Parathyroid adenoma (tissue), 2 donors: ENCODE measurements around the gene ASB5.

Experiments used
- H2AFZ ChIP-seq: fragments of 300-600 bp; sonication (generic); one replicate; pipeline ENCODE4 v1.7.0; 2017; ENCODE audit warnings: antibody characterized with exemption, mild to moderate bottlenecking
- H3K27ac ChIP-seq: fragments of 300-600 bp; sonication (generic); one replicate; pipeline ENCODE4 v1.7.0; 2017
- H3K27me3 ChIP-seq: fragments of 300-600 bp; sonication (generic); one replicate; pipeline ENCODE4 v1.7.0; 2017; ENCODE audit warnings: low read length; ENCODE audit not compliant: control insufficient read depth, insufficient read depth
- H3K36me3 ChIP-seq: fragments of 300-600 bp; sonication (generic); one replicate; pipeline ENCODE4 v1.7.0; 2017; ENCODE audit warnings: low read length; ENCODE audit not compliant: control insufficient read depth, insufficient read depth
- H3K4me1 ChIP-seq: fragments of 300-600 bp; sonication (generic); one replicate; pipeline ENCODE4 v1.7.0; 2017; ENCODE audit warnings: control low read depth
- H3K4me2 ChIP-seq: fragments of 300-600 bp; sonication (generic); one replicate; pipeline ENCODE4 v1.7.0; 2017; ENCODE audit warnings: low read length
- H3K4me3 ChIP-seq: fragments of 300-600 bp; sonication (generic); one replicate; pipeline ENCODE4 v1.7.0; 2017; ENCODE audit warnings: low read depth, low read length
- H3K79me2 ChIP-seq: fragments of 300-600 bp; sonication (generic); one replicate; pipeline ENCODE4 v1.7.0; 2017; ENCODE audit warnings: control low read depth
- H3K9ac ChIP-seq: fragments of 300-600 bp; sonication (generic); one replicate; pipeline ENCODE4 v1.7.0; 2017; ENCODE audit warnings: mild to moderate bottlenecking
- H3K9me3 ChIP-seq: fragments of 300-600 bp; sonication (generic); one replicate; pipeline ENCODE4 v1.7.0; 2017; ENCODE audit warnings: low read length; ENCODE audit not compliant: control insufficient read depth
- CTCF ChIP-seq: fragments of 300-600 bp; sonication (generic); IDR thresholded peaks from one replicate; pipeline ENCODE4 v1.7.0; 2017; ENCODE audit warnings: antibody characterized with exemption, mild to moderate bottlenecking
- donor health status: primary hyperparathyroidism.

ASB5 gene

GRCh38 chr4:176268963-176269362, at the start of gene ASB5:
TSS of gene ASB5 (minus strand) at chr4:176269222. CDS start at chr4:176269108, 114 bp downstream.
- Histone ChIP-seq H2AFZ (no peak within 1 kb of the TSS), H3K36me3 (no peaks in the 10 kb centered on the region), H3K27ac (no peak within 1 kb of the TSS), H3K4me3 (no peak within 1 kb of the TSS), H3K9me3 (no peaks in the 10 kb centered on the region), H3K9ac (no peak within 1 kb of the TSS), H3K4me1 (no peaks in the 10 kb centered on the region), H3K27me3 (no peaks in the 10 kb centered on the region), H3K79me2 (no peaks in the 10 kb centered on the region), H3K4me2 (no peak within 1 kb of the TSS)
- no peak for TF ChIP-seq CTCF

- H3K27ac ChIP-seq: no peak overlapping the region
- no peaks in the 10 kb centered on the region for H3K36me3 ChIP-seq
- H3K9me3 ChIP-seq: no peaks in the 10 kb centered on the region
- H3K4me2 ChIP-seq: no peak overlapping the region
- H3K27me3 ChIP-seq: no peaks in the 10 kb centered on the region
- H3K4me1 ChIP-seq: no peaks in the 10 kb centered on the region
- no peak overlapping the region for H3K4me3 ChIP-seq
- TF ChIP-seq CTCF: no peak
- no peak overlapping the region for H3K9ac ChIP-seq
- H2AFZ ChIP-seq: no peak overlapping the region
- no peaks in the 10 kb centered on the region for H3K79me2 ChIP-seq
These were observed 44.7 kb upstream of the ASB5 start for GRCh38 chr4:176313596-176314336.

- H3K27ac ChIP-seq: no peak overlapping the region
- H3K9ac ChIP-seq: no peak overlapping the region
- H3K9me3 ChIP-seq: no peaks in the 10 kb centered on the region
- H3K4me1 ChIP-seq: no peaks in the 10 kb centered on the region
- H3K4me3 ChIP-seq: no peak overlapping the region
- H3K36me3 ChIP-seq: no peaks in the 10 kb centered on the region
- H3K4me2 ChIP-seq: no peak overlapping the region
- H3K27me3 ChIP-seq: no peaks in the 10 kb centered on the region
- no peak overlapping the region for H2AFZ ChIP-seq
- no peaks in the 10 kb centered on the region for H3K79me2 ChIP-seq
- TF ChIP-seq CTCF: no peak
These were observed 40.8 kb upstream of the ASB5 start for GRCh38 chr4:176309772-176310171.

GRCh38 chr4:176309046-176309445, 40.0 kb upstream of the ASB5 start:
- no peak overlapping the region for H3K9ac ChIP-seq
- H3K27me3 ChIP-seq: no peaks in the 10 kb centered on the region
- no peaks in the 10 kb centered on the region for H3K9me3 ChIP-seq
- H2AFZ ChIP-seq: no peak overlapping the region
- no peaks in the 10 kb centered on the region for H3K79me2 ChIP-seq
- no peak for TF ChIP-seq CTCF
- no peaks in the 10 kb centered on the region for H3K36me3 ChIP-seq
- H3K4me2 ChIP-seq: no peak overlapping the region
- H3K4me1 ChIP-seq: no peaks in the 10 kb centered on the region
- H3K27ac ChIP-seq: no peak overlapping the region
- no peak overlapping the region for H3K4me3 ChIP-seq

- Histone ChIP-seq H3K9ac (no peak overlapping the region), H3K79me2 (no peaks in the 10 kb centered on the region), H3K27me3 (no peaks in the 10 kb centered on the region), H3K27ac (no peak overlapping the region), H3K4me3 (no peak overlapping the region), H2AFZ (no peak overlapping the region), H3K4me1 (no peaks in the 10 kb centered on the region), H3K36me3 (no peaks in the 10 kb centered on the region), H3K4me2 (no peak overlapping the region), H3K9me3 (no peaks in the 10 kb centered on the region)
- no peak for TF ChIP-seq CTCF
These were observed 39.4 kb upstream of the ASB5 start for GRCh38 chr4:176308441-176308840.
